ENCODE measurements around the gene BPHL. TPM values are rescaled to one million over a fixed set of nuclear protein-coding genes. Genes with fewer than 3 reads are reported as not detected.
"Not testable (repeated sequence)": the region's sequence is repeated elsewhere in the genome, so short reads cannot be mapped to it uniquely, and the experiment has no call there.

The BPHL gene
- total RNA-seq, 2 donors from 2014 or later = 25.5 to 27.6 TPM

GRCh38 chr6:3195695-3196497 lies 77.4 kb downstream of the BPHL start:
- DNase-seq (no peak), ATAC-seq (no peak)
- intact Hi-C loops (cut with DNase I, micrococcal nuclease) = no loop called here

GRCh38 chr6:3196770-3197169 lies 78.3 kb downstream of the BPHL start:
- intact Hi-C loops (cut with DNase I, micrococcal nuclease) = no loop called here
- ATAC-seq (no peak), DNase-seq (no peak)

- DNase-seq; ATAC-seq; intact Hi-C loops (cut with DNase I, micrococcal nuclease): not testable (repeated sequence)
These were observed 79.2 kb downstream of the BPHL start for GRCh38 chr6:3197734-3198133.

- no peak for DNase-seq
- no peak for ATAC-seq
- intact Hi-C loops (cut with DNase I, micrococcal nuclease) = no loop called here
These were observed 80.9 kb downstream of the BPHL start for GRCh38 chr6:3199382-3199781.

GRCh38 chr6:3200682-3201081 lies 82.2 kb downstream of the BPHL start:
- DNase-seq (no peak), ATAC-seq (no peak)
- intact Hi-C loops (cut with DNase I, micrococcal nuclease) = no loop called here

GRCh38 chr6:3201388-3201787 lies 82.9 kb downstream of the BPHL start:
- DNase-seq = no peak
- intact Hi-C loops (cut with DNase I, micrococcal nuclease) = no loop called here
- no peak for ATAC-seq

Other genes starting within 250 kb of the BPHL start
- gene SERPINB9, start 215.4 kb upstream of the BPHL start, total RNA-seq = 1 to 10 TPM; 3.5 to 4.7 TPM
- 100 to 1,000 TPM; 182 to 192 TPM for gene SERPINB6, start 147.1 kb upstream of the BPHL start, total RNA-seq
- 10 to 100 TPM in 1 of 2 donors, 1 to 10 TPM in 1; 10.0 to 12.2 TPM for gene NQO2, start 118.8 kb upstream of the BPHL start, total RNA-seq
- 10 to 100 TPM; 30.2 to 35.0 TPM for gene RIPK1, start 50.2 kb upstream of the BPHL start, total RNA-seq
- gene TUBB2A, start 38.8 kb downstream of the BPHL start, total RNA-seq = 10 to 100 TPM; 19.5 to 54.3 TPM
- 1 to 10 TPM; 1.2 to 2.7 TPM for gene TUBB2B, start 108.9 kb downstream of the BPHL start, total RNA-seq
- gene PSMG4, start 140.2 kb downstream of the BPHL start, total RNA-seq = 10 to 100 TPM in 1 of 2 donors, 1 to 10 TPM in 1; 9.9 to 13.8 TPM